Stimulated activated CD8-positive, alpha-beta memory T cell treated with anti-CD3 and anti-CD28 coated beads, Interleukin-12 subunit alpha, Interleukin-12 subunit beta, amount 100 ng/mL, for 4 hours (primary cell): ENCODE data around the gene KNDC1.
"Not testable (repeated sequence)": the region's sequence is repeated elsewhere in the genome, so short reads cannot be mapped to it uniquely, and the experiment has no call there.

Source experiments
- DNase-seq: peaks from one replicate; pipeline ENCODE4 v3.0.0-alpha.2; 2020; ENCODE audit warnings: low read depth

Gene KNDC1

GRCh38 chr10:133126431-133127290 is 33.4 kb upstream of the KNDC1 start:
- DNase-seq, result no peak

- no peak for DNase-seq
Observed at GRCh38 chr10:133127291-133128125, 32.5 kb upstream of the KNDC1 start.

- no peak for DNase-seq
Observed at GRCh38 chr10:133128126-133129070, 31.6 kb upstream of the KNDC1 start.

- no peak for DNase-seq
Observed at GRCh38 chr10:133129071-133129858, 30.8 kb upstream of the KNDC1 start.

GRCh38 chr10:133129859-133130495 is 30.0 kb upstream of the KNDC1 start:
- no peak for DNase-seq

- DNase-seq, result no peak
Observed at GRCh38 chr10:133130602-133131001, 29.4 kb upstream of the KNDC1 start.

GRCh38 chr10:133131053-133131452 is 29.0 kb upstream of the KNDC1 start:
- no peak for DNase-seq

- DNase-seq, result no peak
Observed at GRCh38 chr10:133131734-133132472, 28.1 kb upstream of the KNDC1 start.

GRCh38 chr10:133132473-133133291 is 27.3 kb upstream of the KNDC1 start:
- no peak for DNase-seq

- DNase-seq, result no peak
Observed at GRCh38 chr10:133133471-133134231, 26.4 kb upstream of the KNDC1 start.

GRCh38 chr10:133134411-133135115 is 25.5 kb upstream of the KNDC1 start:
- DNase-seq, result no peak

- no peak for DNase-seq
Observed at GRCh38 chr10:133135116-133135465, 24.9 kb upstream of the KNDC1 start.

- not testable (repeated sequence) for DNase-seq
Observed at GRCh38 chr10:133137486-133138145, 22.4 kb upstream of the KNDC1 start.

GRCh38 chr10:133139551-133140065 is 20.4 kb upstream of the KNDC1 start:
- no peak for DNase-seq

- DNase-seq, result no peak
Observed at GRCh38 chr10:133140417-133141143, 19.4 kb upstream of the KNDC1 start.
